Naive thymus-derived CD4-positive, alpha-beta T cell (primary cell): ENCODE data around the gene SNX18. TPM values are rescaled to one million over a fixed set of nuclear protein-coding genes. Genes with fewer than 3 reads are reported as not detected.
A peak's percentile ranks its signal among the peaks of the same experiment; 100 is the strongest.

ENCODE experiments used
- ATAC-seq: fragments of 150-1000 bp; cut with Tn5 transposase; 2 replicates; pipeline ENCODE4 v1.10.0; 2021; ENCODE audit warnings: mild to moderate bottlenecking, moderate library complexity
- CTCF ChIA-PET: fragments of 350-600 bp; sonication (Branson Sonifier 250); formaldehyde crosslinking; loops from one replicate; lab custom pipeline; 2021; ENCODE audit warnings: antibody characterized with exemption; lab: Charles Lee
- POLR2A ChIA-PET: fragments of 350-600 bp; sonication (Branson Sonifier 250); formaldehyde crosslinking; loops from one replicate; lab custom pipeline; 2021; ENCODE audit warnings: antibody characterized with exemption, inconsistent platforms; lab: Charles Lee
- DNase-seq, 9 donors: peaks; one replicate each; pipeline versions ENCODE4 v3.0.0 to v3.0.0-alpha.2; 2020 to 2022; ENCODE audit warnings: mixed read lengths in 1 of 9
- H3K27ac ChIP-seq: one replicate; pipeline ENCODE4 v1.7.0; 2013; ENCODE audit warnings: mild to moderate bottlenecking, low read depth, low read length, moderate library complexity
- H3K27me3 ChIP-seq, 2 donors: one replicate each; pipeline ENCODE4 v1.7.0; 2013; ENCODE audit warnings: low read length in 2 of 2, mild to moderate bottlenecking in 2 of 2, moderate library complexity in 2 of 2; ENCODE audit not compliant: control insufficient read depth in 2 of 2, insufficient read depth in 2 of 2
- H3K36me3 ChIP-seq, 3 experiments: 1 replicate in 2 of 3; 2 replicates in 1 of 3; pipeline ENCODE4 v1.7.0; 2013; ENCODE audit warnings: low read length in 3 of 3, mild to moderate bottlenecking in 3 of 3, moderate library complexity in 1 of 3; ENCODE audit not compliant: insufficient read depth in 3 of 3, control insufficient read depth in 2 of 3
- H3K4me1 ChIP-seq, 2 donors: one replicate each; pipeline ENCODE4 v1.7.0; 2013; ENCODE audit warnings: low read length in 2 of 2, mild to moderate bottlenecking in 2 of 2, moderate library complexity in 1 of 2; ENCODE audit not compliant: control insufficient read depth in 2 of 2, insufficient read depth in 2 of 2
- H3K4me3 ChIP-seq: 2 replicates; pipeline ENCODE4 v1.7.0; 2013; ENCODE audit warnings: mild to moderate bottlenecking, low read length
- H3K9me3 ChIP-seq, 3 experiments: 1 replicate in 2 of 3; 2 replicates in 1 of 3; pipeline ENCODE4 v1.7.0; 2013; ENCODE audit warnings: low read length in 3 of 3; ENCODE audit not compliant: control insufficient read depth in 2 of 3
- H3K27ac Mint-ChIP-seq, 9 donors: one replicate each; pipeline ENCODE4 v1.8.0; 2020 to 2022; ENCODE audit warnings: mixed read lengths in 9 of 9, mild to moderate bottlenecking in 8 of 9, moderate library complexity in 5 of 9, inconsistent platforms in 2 of 9
- H3K27me3 Mint-ChIP-seq, 5 donors: one replicate each; pipeline ENCODE4 v1.8.0; 2021 to 2022; ENCODE audit warnings: mixed read lengths in 5 of 5, mild to moderate bottlenecking in 1 of 5
- H3K36me3 Mint-ChIP-seq, 5 donors: one replicate each; pipeline ENCODE4 v1.8.0; 2020 to 2022; ENCODE audit warnings: mixed read lengths in 5 of 5, mild to moderate bottlenecking in 3 of 5, inconsistent platforms in 1 of 5
- H3K4me1 Mint-ChIP-seq, 7 donors: one replicate each; pipeline ENCODE4 v1.8.0; 2020 to 2022; ENCODE audit warnings: mixed read lengths in 7 of 7, mild to moderate bottlenecking in 3 of 7, inconsistent platforms in 1 of 7
- H3K4me3 Mint-ChIP-seq, 10 donors: one replicate each; pipeline ENCODE4 v1.8.0; 2020 to 2022; ENCODE audit warnings: mild to moderate bottlenecking in 10 of 10, mixed read lengths in 10 of 10, moderate library complexity in 6 of 10, inconsistent platforms in 2 of 10
- H3K9me3 Mint-ChIP-seq, 11 donors: one replicate each; pipeline ENCODE4 v1.8.0; 2020 to 2022; ENCODE audit warnings: mixed read lengths in 11 of 11, mild to moderate bottlenecking in 4 of 11, inconsistent platforms in 1 of 11, moderate library complexity in 1 of 11
- intact Hi-C, 2 donors: fragments of 100-400 bp; cut with micrococcal nuclease; formaldehyde crosslinking; loops; one replicate each; pipeline ENCODE4 v1.15.1; 2023
- polyA plus RNA-seq, 2 donors: library from polyadenylated mRNA; unstranded; fragments of 300-500 nt; fragmentation: Illumina TruSeq; gene quantifications; one replicate each; pipeline ENCODE4 v1.2.3, GENCODE V29; 2021
- total RNA-seq, 6 experiments: library from RNA in 5 of 6; stranded (reverse) in 5 of 6; gene quantifications; 1 replicate in 5 of 6; 2 replicates in 1 of 6; pipeline ENCODE4 v1.2.3 and lab custom pipeline; 2021 to 2026

The SNX18 gene
- total and polyA plus RNA-seq, 7 experiments from 2014 or later = 3.2 to 40.9 (median 24.6) TPM

DNA sequence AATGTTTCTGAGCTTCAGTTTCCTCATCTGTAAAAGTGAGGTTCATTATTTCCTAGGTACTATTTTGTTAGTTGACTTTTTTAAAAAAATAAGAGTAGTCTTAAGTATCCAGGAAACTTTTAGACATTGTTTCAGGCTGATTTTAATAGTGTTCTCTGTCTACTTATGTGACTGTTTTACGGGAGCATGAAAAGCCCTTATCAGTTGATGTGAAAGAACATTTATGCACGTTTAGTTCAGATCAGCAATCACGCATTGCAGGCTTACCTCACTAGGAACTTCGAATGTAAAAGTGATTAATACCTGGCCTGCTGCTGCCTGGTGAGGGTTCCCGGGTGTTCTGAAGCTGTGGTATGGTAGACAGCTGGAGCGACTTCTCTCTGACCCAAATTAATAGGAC, 8.1 kb downstream of the SNX18 start:
- CTCF ChIA-PET = interaction anchor here (0.6 to 0.9 kb wide), 3 partner anchors 145 to 367 kb away, joined by 3 to 4 read pairs (median 3); no protein-coding TSS in a partner anchor
- peaks cover 0 to 18% (median under 1%) of the 10 kb centered on the region in 5 donors for H3K36me3 Mint-ChIP-seq
- H3K27me3 Mint-ChIP-seq = no peaks in the 10 kb centered on the region
- intact Hi-C loops = no loop called here
- POLR2A ChIA-PET = interaction anchor here (0.7 to 2.3 kb wide), 2 partner anchors 9 to 865 kb away, joined by 3 to 8 read pairs; partner anchors contain the start of gene SNX18
- H3K4me1 Mint-ChIP-seq = peaks cover 15 to 49% (median 38%) of the 10 kb centered on the region in 7 donors
- no peaks in the 10 kb centered on the region for H3K27me3 ChIP-seq
- no peaks in the 10 kb centered on the region for H3K9me3 ChIP-seq
- H3K36me3 ChIP-seq = no peaks in the 10 kb centered on the region
- no peak overlapping the region for H3K27ac Mint-ChIP-seq
- no peak for ATAC-seq
- H3K4me1 ChIP-seq = peaks cover 40 to 43% of the 10 kb centered on the region in 2 donors
- peak overlapping the region in 2 of 10 donors; percentile 25 to 46 for H3K4me3 Mint-ChIP-seq
- H3K9me3 Mint-ChIP-seq = no peaks in the 10 kb centered on the region
- DNase-seq = no peak
- H3K27ac ChIP-seq = no peak overlapping the region
- H3K4me3 ChIP-seq = no peak overlapping the region

DNA sequence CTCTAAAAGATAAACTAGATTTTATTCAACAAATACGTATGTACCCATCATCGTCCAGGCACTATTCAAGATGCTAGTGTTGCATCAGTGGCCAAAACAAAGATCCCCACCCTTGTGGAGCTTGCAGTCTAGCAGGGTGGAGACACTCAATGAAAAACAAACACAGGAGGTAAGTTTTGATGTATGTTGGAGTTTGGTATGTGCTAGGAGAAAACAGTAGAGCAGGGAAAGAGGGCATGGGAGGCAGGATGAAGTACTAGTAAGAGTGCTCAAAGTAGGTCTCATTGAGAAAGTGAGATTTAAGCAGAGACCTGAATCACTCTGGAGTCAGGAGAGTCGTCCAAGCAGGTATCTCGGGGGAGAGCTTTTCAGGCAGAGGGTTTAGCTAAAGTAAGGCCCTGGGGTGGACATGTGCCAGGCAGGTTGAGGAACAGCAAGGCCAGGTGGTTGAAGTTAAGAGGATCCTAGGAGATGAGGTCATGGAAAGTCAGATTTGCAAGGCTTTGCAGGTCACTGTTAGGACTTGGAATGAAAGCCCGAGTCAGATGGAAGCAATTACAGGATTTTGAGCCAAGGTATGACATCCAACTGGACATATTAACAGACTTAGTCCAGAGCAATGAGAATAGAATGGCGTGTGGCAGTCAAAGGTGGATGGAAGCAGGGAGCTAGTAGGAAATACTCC, 9.2 kb downstream of the SNX18 start:
- ChIA-PET CTCF (interaction anchor here (0.6 to 0.8 kb wide), 3 partner anchors 9 to 317 kb away, joined by 4 read pairs; partner anchors contain the start of gene SNX18), POLR2A (interaction anchor here (0.9 to 2.3 kb wide), 2 partner anchors 10 to 123 kb away, joined by 3 to 8 read pairs; partner anchors contain the start of gene SNX18)
- peaks cover 31 to 47% of the 10 kb centered on the region in 2 donors for H3K4me1 ChIP-seq

DNA sequence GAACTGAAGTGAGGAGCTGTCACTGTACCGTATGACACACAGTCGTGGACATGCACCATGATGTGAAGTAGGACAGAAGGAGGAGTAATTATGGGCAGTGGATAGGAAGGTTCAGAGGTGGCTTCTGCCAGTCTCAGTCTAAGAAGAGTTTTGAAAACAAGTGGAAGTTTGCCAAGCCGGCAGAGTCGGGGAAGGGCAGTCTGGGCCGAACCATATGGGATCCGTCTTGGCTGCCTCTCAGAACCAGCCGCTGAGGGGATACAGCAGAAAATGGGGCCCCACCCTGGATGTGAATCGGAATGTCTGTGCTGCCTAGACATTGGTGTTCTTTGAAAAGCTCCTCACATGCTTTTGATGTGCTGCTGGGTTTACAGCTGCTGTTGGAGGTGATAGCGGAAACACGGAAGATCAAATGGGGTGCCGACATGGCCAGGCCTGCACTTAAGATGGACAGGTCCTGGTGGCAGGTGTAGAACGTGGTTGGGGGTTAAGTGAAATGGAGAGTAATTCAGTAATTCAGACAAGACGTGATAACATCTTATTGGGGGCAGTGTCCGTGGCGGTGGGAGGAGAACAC, 11.2 kb downstream of the SNX18 start:
- Histone ChIP-seq H3K27me3 (no peaks in the 10 kb centered on the region), H3K4me3 (no peak overlapping the region), H3K36me3 (no peaks in the 10 kb centered on the region), H3K27ac (no peak overlapping the region), H3K9me3 (no peaks in the 10 kb centered on the region), H3K4me1 (peaks cover 15 to 36% of the 10 kb centered on the region in 2 donors)
- ChIA-PET CTCF (no interaction called here), POLR2A (interaction anchor here (1.6 kb wide), 1 partner anchor 316 kb away, joined by 3 read pairs; no protein-coding TSS in a partner anchor)
- Mint-ChIP-seq H3K27ac (no peak overlapping the region), H3K36me3 (peaks cover 0 to 8% (median 7%) of the 10 kb centered on the region in 5 donors), H3K9me3 (no peaks in the 10 kb centered on the region), H3K27me3 (no peaks in the 10 kb centered on the region), H3K4me1 (peaks cover 19 to 45% (median 33%) of the 10 kb centered on the region in 7 donors), H3K4me3 (no peak overlapping the region)
- intact Hi-C loops = no loop called here
- no peak for DNase-seq
- ATAC-seq = no peak

More for the DNA sequence above, 9.2 kb downstream of the SNX18 start:
- peaks cover 15 to 47% (median 39%) of the 10 kb centered on the region in 7 donors for H3K4me1 Mint-ChIP-seq
- peaks cover 0 to 16% (median 7%) of the 10 kb centered on the region in 5 donors for H3K36me3 Mint-ChIP-seq
- Histone ChIP-seq H3K4me3 (no peak overlapping the region), H3K36me3 (no peaks in the 10 kb centered on the region), H3K27me3 (no peaks in the 10 kb centered on the region), H3K27ac (no peak overlapping the region), H3K9me3 (no peaks in the 10 kb centered on the region)
- no peak for ATAC-seq
- H3K4me3 Mint-ChIP-seq = no peak overlapping the region
- DNase-seq = no peak
- H3K9me3 Mint-ChIP-seq = no peaks in the 10 kb centered on the region
- intact Hi-C loops = no loop called here
- no peak overlapping the region for H3K27ac Mint-ChIP-seq
- H3K27me3 Mint-ChIP-seq = no peaks in the 10 kb centered on the region

DNA sequence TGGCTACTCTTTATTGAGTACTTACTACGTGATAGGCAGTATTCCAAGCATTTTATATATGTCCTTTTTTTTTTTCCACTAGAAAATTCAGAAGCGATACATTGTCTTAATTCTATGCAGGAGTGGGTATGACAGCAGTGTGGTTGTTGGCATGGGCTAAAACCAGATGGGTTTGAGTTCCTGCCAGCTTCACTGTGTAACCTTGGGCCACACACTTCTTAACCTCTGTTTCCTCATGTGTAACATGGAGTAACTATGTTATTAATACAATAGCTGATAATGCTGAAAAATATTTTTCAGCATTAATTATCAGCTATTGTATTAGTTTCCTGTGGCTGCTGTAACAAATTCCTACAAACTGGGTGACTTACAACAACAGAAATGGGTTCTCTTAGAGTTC, 12.0 kb downstream of the SNX18 start:
- Histone ChIP-seq H3K4me1 (peaks cover 13 to 33% of the 10 kb centered on the region in 2 donors), H3K27me3 (no peaks in the 10 kb centered on the region), H3K4me3 (no peak overlapping the region), H3K9me3 (no peaks in the 10 kb centered on the region), H3K36me3 (no peaks in the 10 kb centered on the region), H3K27ac (no peak overlapping the region)
- ChIA-PET POLR2A (interaction anchor here (1.6 kb wide), 1 partner anchor 315 kb away, joined by 3 read pairs; no protein-coding TSS in a partner anchor), CTCF (interaction anchor here (1.3 kb wide), 1 partner anchor 8 kb away, joined by 3 read pairs; no protein-coding TSS in a partner anchor)
- Mint-ChIP-seq H3K27me3 (no peaks in the 10 kb centered on the region), H3K4me3 (peak overlapping the region in 1 of 10 donors; percentile 9), H3K4me1 (peaks cover 26 to 45% (median 38%) of the 10 kb centered on the region in 7 donors), H3K9me3 (no peaks in the 10 kb centered on the region), H3K36me3 (peaks cover 0 to 13% (median 7%) of the 10 kb centered on the region in 5 donors), H3K27ac (no peak overlapping the region)
- DNase-seq = no peak
- intact Hi-C loops = no loop called here
- ATAC-seq = peak; percentile 29

DNA sequence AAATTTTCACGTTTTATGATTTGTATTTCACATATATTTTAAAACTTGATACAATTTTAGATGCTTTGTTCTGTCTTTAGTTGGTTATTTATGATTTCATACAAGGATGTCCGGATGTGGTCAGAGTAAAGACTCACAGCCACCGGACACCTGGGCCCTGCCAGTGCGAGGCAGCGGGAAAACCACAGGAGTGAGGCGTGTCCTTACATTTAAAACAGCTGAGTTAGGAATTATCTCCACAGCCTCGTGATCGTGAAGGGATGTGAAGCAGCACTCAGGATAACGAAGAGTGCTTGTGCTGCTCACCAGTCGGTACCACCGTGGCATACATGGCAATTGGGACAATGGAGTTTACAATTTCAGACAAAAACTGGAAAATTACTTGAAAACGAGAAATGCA, 14.0 kb downstream of the SNX18 start:
- no peak for DNase-seq
- Histone ChIP-seq H3K36me3 (no peaks in the 10 kb centered on the region), H3K9me3 (no peaks in the 10 kb centered on the region), H3K4me1 (peaks cover 11 to 20% of the 10 kb centered on the region in 2 donors), H3K4me3 (no peak overlapping the region), H3K27me3 (no peaks in the 10 kb centered on the region), H3K27ac (no peak overlapping the region)
- ATAC-seq = no peak
- Mint-ChIP-seq H3K27ac (peak overlapping the region in 1 of 9 donors; percentile 71), H3K27me3 (no peaks in the 10 kb centered on the region), H3K4me3 (peak overlapping the region in 3 of 10 donors; percentile 19 to 64 (median 24)), H3K36me3 (peaks cover 0 to 29% (median 12%) of the 10 kb centered on the region in 5 donors), H3K9me3 (no peaks in the 10 kb centered on the region), H3K4me1 (peaks cover 27 to 48% (median 38%) of the 10 kb centered on the region in 7 donors)
- CTCF ChIA-PET = no interaction called here
- intact Hi-C loops = no loop called here
- POLR2A ChIA-PET = no interaction called here

DNA sequence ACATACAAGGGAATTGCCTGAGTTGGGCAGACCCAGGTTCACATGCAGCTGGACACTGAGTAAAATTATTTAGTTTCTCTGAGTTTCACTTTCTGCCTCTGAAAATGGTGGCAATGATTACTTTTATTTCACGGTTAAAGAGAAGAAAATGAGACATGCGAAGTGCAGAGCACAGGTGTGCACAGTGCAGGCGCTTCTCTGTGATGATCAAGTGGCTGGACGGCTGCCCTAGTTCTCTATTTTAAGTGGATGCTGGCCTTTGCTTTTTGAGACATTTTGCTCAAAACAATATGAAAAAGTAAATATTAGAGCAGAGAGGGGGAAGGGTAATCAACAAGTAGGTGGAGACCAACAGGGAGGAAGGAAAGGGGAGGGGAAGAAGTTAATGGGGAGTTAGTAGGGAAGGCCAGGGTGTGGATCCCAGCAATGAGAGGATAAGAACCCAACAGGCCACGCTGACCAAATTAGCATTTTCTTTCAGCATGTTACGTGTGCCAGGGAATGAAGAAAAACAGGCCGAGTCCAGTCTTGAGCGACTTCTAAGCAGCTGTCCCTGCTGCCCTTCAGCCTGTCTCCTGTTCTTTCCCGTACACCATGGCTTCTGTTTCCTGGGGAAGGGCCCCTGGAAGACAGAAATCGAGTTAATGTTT, 16.1 kb downstream of the SNX18 start:
- peak overlapping the region in 3 of 9 donors; percentile 0 to 54 (median 39) for H3K27ac Mint-ChIP-seq
- no peak overlapping the region for H3K4me3 ChIP-seq
- H3K27me3 Mint-ChIP-seq = no peaks in the 10 kb centered on the region
- no peaks in the 10 kb centered on the region for H3K9me3 ChIP-seq
- no peaks in the 10 kb centered on the region for H3K36me3 ChIP-seq
- intact Hi-C loops = loop anchor here (2.0 kb wide), 2 partner anchors 13 to 15 kb away; no protein-coding TSS in a partner anchor
- ATAC-seq = no peak
- H3K27me3 ChIP-seq = no peaks in the 10 kb centered on the region
- H3K27ac ChIP-seq = no peak overlapping the region
- H3K9me3 Mint-ChIP-seq = no peaks in the 10 kb centered on the region
- ChIA-PET POLR2A (interaction anchor here (0.6 kb wide), 1 partner anchor 1316 kb away, joined by 4 read pairs; no protein-coding TSS in a partner anchor), CTCF (no interaction called here)
- peaks cover 35 to 66% (median 53%) of the 10 kb centered on the region in 7 donors for H3K4me1 Mint-ChIP-seq
- H3K4me3 Mint-ChIP-seq = peak overlapping the region in 2 of 10 donors; percentile 17 to 19
- H3K36me3 Mint-ChIP-seq = peaks cover 0 to 33% (median 16%) of the 10 kb centered on the region in 5 donors
- H3K4me1 ChIP-seq = peaks cover 3 to 15% of the 10 kb centered on the region in 2 donors
- no peak for DNase-seq
